ENCODE data around the gene FIGNL1. TPM values are rescaled to one million over a fixed set of nuclear protein-coding genes. Genes with fewer than 3 reads are reported as not detected.

FIGNL1 gene
- total and polyA plus RNA-seq, 10 of the 15 experiments (the other 5 are each of a cell fraction or from before 2014, with no cell fraction given) = 11.5 to 37.4 (median 29.0) TPM

DNA sequence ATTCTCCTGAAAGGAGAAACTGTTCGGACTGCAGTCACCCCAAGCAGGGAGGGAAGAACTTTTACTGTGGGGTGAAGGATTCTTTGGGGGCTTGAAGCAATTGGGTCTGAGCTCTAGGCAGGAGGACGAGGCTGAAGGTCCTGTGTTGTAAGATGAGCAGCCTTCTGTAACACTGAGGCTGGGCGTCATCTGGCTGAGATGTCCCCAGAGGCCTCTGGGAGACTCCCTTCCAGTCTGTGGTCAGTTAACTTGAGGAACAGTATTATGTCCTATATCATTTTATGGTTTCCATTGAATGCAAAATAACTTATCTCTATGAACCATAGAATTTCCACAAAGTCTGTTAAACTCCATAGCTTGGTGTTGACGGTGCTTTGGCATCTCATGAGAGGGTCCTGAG is 26.3 kb downstream of the FIGNL1 start:
- intact Hi-C loops (cut with micrococcal nuclease; ENCODE audit: unreplicated experiment) = no loop called here
- Histone ChIP-seq H4K20me1 (ENCODE audit: control insufficient read depth, insufficient read depth) (no peaks in the 10 kb centered on the region), H3K4me1 (ENCODE audit: control insufficient read depth, insufficient read depth, low read length) (no peaks in the 10 kb centered on the region), H3K36me3 (ENCODE audit: control insufficient read depth in 2 of 2, insufficient read depth in 2 of 2, low read length in 1 of 2) (no peaks in the 10 kb centered on the region), H3K79me2 (ENCODE audit: control insufficient read depth, insufficient read depth, low read length) (no peaks in the 10 kb centered on the region), H3K27me3 (replicated peaks in 1 of 2; ENCODE audit: control insufficient read depth in 2 of 2, insufficient read depth in 2 of 2, low read length in 1 of 2) (no peaks in the 10 kb centered on the region), H3K4me2 (ENCODE audit: control insufficient read depth, insufficient read depth) (no peak overlapping the region), H3K27ac (ENCODE audit: control insufficient read depth, insufficient read depth) (no peak overlapping the region), H3K9ac (ENCODE audit: control insufficient read depth, insufficient read depth, low read length) (no peak overlapping the region), H2AFZ (ENCODE audit: control insufficient read depth, low read depth, low read length) (no peak overlapping the region), H3K9me3 (replicated peaks; ENCODE audit: control insufficient read depth, insufficient read depth, low read length) (no peaks in the 10 kb centered on the region), H3K4me3 (no peak overlapping the region)
- in situ Hi-C loops (cut with MboI) = no loop called here
- no peak for DNase-seq (ENCODE audit: low read depth, low spot score)
- FAIRE-seq = no peak
- WGBS (ENCODE audit: insufficient coverage, insufficient replicate concordance, low lambda C conversion rate, missing lambda C conversion rate) = 8% methylated on average over 4 of the region's 4 CpGs
- BruUV-seq (replicated peaks) = no TSS peak
- peak; percentile 64 for ATAC-seq
- ChIA-PET CTCF (interaction anchor here (0.8 to 14.6 kb wide), 7 partner anchors 19 to 311 kb away, joined by 3 to 257 read pairs (median 6); no protein-coding TSS in a partner anchor), SMC1A (ENCODE audit: uncharacterized antibody, unreplicated experiment) (interaction anchor here (0.7 to 3.6 kb wide), 9 partner anchors 9 to 280 kb away, joined by 3 to 11 read pairs (median 4); no protein-coding TSS in a partner anchor), POLR2A (interaction anchor here (1.1 kb wide), 1 partner anchor 9 kb away, joined by 3 read pairs; no protein-coding TSS in a partner anchor), RAD21 (ENCODE audit: unreplicated experiment) (interaction anchor here (1.4 to 1.5 kb wide), 2 partner anchors 219 to 221 kb away, joined by 4 to 5 read pairs; no protein-coding TSS in a partner anchor)
- TF ChIP-seq MEF2B (IDR thresholded peaks at IDR 0.05; ENCODE audit: partially characterized antibody, poor library complexity, severe bottlenecking) (peak; percentile 29), SMARCA5 (IDR thresholded peaks at IDR 0.05) (no peak)

DNA sequence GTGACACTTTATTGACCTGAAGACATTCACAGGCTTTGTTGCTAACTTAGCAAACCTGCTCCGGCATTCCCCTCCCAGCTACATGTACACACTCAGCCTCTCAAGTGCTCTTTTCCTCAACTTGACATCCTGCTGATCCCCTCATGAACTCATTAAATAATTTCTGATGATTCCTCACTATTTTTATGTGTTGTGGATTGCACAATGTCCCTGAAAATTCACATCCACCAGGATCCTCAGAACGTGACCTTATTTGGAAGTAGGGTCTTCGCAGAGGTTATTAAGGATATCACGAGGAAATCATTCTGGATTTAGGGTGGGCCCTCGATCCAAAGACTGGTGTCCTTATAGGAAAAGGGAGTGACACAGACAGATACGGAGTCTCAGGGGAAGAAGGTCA is 27.3 kb downstream of the FIGNL1 start:
- in situ Hi-C loops (cut with MboI) (no loop called here), intact Hi-C loops (cut with micrococcal nuclease; ENCODE audit: unreplicated experiment) (no loop called here)
- Histone ChIP-seq H2AFZ (ENCODE audit: control insufficient read depth, low read depth, low read length) (no peak overlapping the region), H3K4me2 (ENCODE audit: control insufficient read depth, insufficient read depth) (no peak overlapping the region), H3K9ac (ENCODE audit: control insufficient read depth, insufficient read depth, low read length) (no peak overlapping the region), H3K4me3 (no peak overlapping the region), H3K27me3 (replicated peaks in 1 of 2; ENCODE audit: control insufficient read depth in 2 of 2, insufficient read depth in 2 of 2, low read length in 1 of 2) (no peaks in the 10 kb centered on the region), H3K9me3 (replicated peaks; ENCODE audit: control insufficient read depth, insufficient read depth, low read length) (no peaks in the 10 kb centered on the region), H4K20me1 (ENCODE audit: control insufficient read depth, insufficient read depth) (no peaks in the 10 kb centered on the region), H3K79me2 (ENCODE audit: control insufficient read depth, insufficient read depth, low read length) (no peaks in the 10 kb centered on the region), H3K4me1 (ENCODE audit: control insufficient read depth, insufficient read depth, low read length) (no peaks in the 10 kb centered on the region), H3K27ac (ENCODE audit: control insufficient read depth, insufficient read depth) (no peak overlapping the region), H3K36me3 (ENCODE audit: control insufficient read depth in 2 of 2, insufficient read depth in 2 of 2, low read length in 1 of 2) (no peaks in the 10 kb centered on the region)
- no peak for DNase-seq (ENCODE audit: low read depth, low spot score)
- ChIA-PET RAD21 (ENCODE audit: unreplicated experiment) (interaction anchor here (8.4 kb wide), 1 partner anchor 277 kb away, joined by 92 read pairs; no protein-coding TSS in a partner anchor), SMC1A (ENCODE audit: uncharacterized antibody, unreplicated experiment) (interaction anchor here (0.6 to 7.8 kb wide), 7 partner anchors 10 to 324 kb away, joined by 3 to 122 read pairs (median 5); no protein-coding TSS in a partner anchor), CTCF (interaction anchor here (0.8 to 14.6 kb wide), 5 partner anchors 54 to 330 kb away, joined by 3 to 257 read pairs (median 6); no protein-coding TSS in a partner anchor), POLR2A (no interaction called here)
- no peak for ATAC-seq
- no TSS peak for BruUV-seq (replicated peaks)
- FAIRE-seq = no peak
- WGBS (ENCODE audit: insufficient coverage, insufficient replicate concordance, low lambda C conversion rate, missing lambda C conversion rate) = 73% methylated on average over 6 of the region's 6 CpGs
- no peak for TF ChIP-seq TBL1XR1 (IDR thresholded peaks at IDR 0.05; ENCODE audit: low read depth, low read length)
- no peak for TF ChIP-seq FOS (IDR thresholded peaks at IDR 0.05; ENCODE audit: borderline replicate concordance, extremely low read depth, insufficient read length)
- no peak for TF ChIP-seq RCOR1 (conservative IDR thresholded peaks at IDR 0.05; ENCODE audit: low read depth, low read length)
- no peak for TF ChIP-seq MEF2A (IDR thresholded peaks at IDR 0.05; ENCODE audit: insufficient read depth, low read depth, low read length)
- TF ChIP-seq SMAD5 (IDR thresholded peaks at IDR 0.05; ENCODE audit: low read depth) = no peak
- no peak for TF ChIP-seq SREBF2 (IDR thresholded peaks at IDR 0.05; ENCODE audit: low read length)
- TF ChIP-seq, protein P1, sequence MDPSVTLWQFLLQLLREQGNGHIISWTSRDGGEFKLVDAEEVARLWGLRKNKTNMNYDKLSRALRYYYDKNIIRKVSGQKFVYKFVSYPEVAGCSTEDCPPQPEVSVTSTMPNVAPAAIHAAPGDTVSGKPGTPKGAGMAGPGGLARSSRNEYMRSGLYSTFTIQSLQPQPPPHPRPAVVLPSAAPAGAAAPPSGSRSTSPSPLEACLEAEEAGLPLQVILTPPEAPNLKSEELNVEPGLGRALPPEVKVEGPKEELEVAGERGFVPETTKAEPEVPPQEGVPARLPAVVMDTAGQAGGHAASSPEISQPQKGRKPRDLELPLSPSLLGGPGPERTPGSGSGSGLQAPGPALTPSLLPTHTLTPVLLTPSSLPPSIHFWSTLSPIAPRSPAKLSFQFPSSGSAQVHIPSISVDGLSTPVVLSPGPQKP (IDR thresholded peaks at IDR 0.05; ENCODE audit: low read depth, low read length) = no peak
- TF ChIP-seq, protein P2, sequence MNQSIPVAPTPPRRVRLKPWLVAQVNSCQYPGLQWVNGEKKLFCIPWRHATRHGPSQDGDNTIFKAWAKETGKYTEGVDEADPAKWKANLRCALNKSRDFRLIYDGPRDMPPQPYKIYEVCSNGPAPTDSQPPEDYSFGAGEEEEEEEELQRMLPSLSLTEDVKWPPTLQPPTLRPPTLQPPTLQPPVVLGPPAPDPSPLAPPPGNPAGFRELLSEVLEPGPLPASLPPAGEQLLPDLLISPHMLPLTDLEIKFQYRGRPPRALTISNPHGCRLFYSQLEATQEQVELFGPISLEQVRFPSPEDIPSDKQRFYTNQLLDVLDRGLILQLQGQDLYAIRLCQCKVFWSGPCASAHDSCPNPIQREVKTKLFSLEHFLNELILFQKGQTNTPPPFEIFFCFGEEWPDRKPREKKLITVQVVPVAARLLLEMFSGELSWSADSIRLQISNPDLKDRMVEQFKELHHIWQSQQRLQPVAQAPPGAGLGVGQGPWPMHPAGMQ (IDR thresholded peaks at IDR 0.05; ENCODE audit: borderline replicate concordance) = no peak
- TF ChIP-seq STAT3 (IDR thresholded peaks at IDR 0.05; ENCODE audit: low read depth, low read length) = no peak
- no peak for TF ChIP-seq IKZF1 (conservative IDR thresholded peaks at IDR 0.05)
- no peak for TF ChIP-seq CBFB (IDR thresholded peaks at IDR 0.05; ENCODE audit: low read depth)
- no peak for TF ChIP-seq NR2F1 (conservative IDR thresholded peaks at IDR 0.05)
- TF ChIP-seq POLR2A (IDR thresholded peaks at IDR 0.05; ENCODE audit: low read depth, low read length) = no peak
- TF ChIP-seq CBX3 (IDR thresholded peaks at IDR 0.05; ENCODE audit: borderline replicate concordance, low read depth) = no peak
- no peak for TF ChIP-seq CREB1 (IDR thresholded peaks at IDR 0.05; ENCODE audit: low read depth)
- no peak for TF ChIP-seq HDAC2 (IDR thresholded peaks at IDR 0.05)
